HepG2 (cell line): ENCODE results near the gene WDR86. TPM values are rescaled to one million over a fixed set of nuclear protein-coding genes. Genes with fewer than 3 reads are reported as not detected.

Experiments used
- ATAC-seq: fragments of 200-7000 bp; cut with Tn5 transposase; 3 replicates; pipeline ENCODE4 v1.9.1; 2020; ENCODE audit warnings: mild to moderate bottlenecking, moderate library complexity
- BruUV-seq: library from RNA; stranded (reverse); fragments of 400-500 nt; replicated peaks from 2 replicates; lab custom pipeline; 2021; lab: Mats Ljungman, UMichigan
- CTCF ChIA-PET: fragments of 300-600 bp; formaldehyde crosslinking; extraction: SDS; loops from one replicate; lab custom pipeline; 2021; ENCODE audit warnings: low total read pairs, inconsistent platforms, low intra/inter-chr PET ratio; lab: Yijun Ruan, JAX
- POLR2A ChIA-PET: fragments of 350-600 bp; sonication (Branson Sonifier 250); formaldehyde crosslinking; loops from one replicate; lab custom pipeline; 2020; ENCODE audit warnings: antibody characterized with exemption, inconsistent platforms; lab: Yijun Ruan, JAX
- DNase-seq: peaks from one replicate; pipeline ENCODE4 v3.0.0-alpha.2; 2015; ENCODE audit warnings: low spot score
- FAIRE-seq: peaks from 3 replicates; lab custom pipeline; 2011; peaks lifted over from hg19 to GRCh38; lab: Jason Lieb, UNC
- H2AFZ ChIP-seq: one replicate; pipeline ENCODE4 v1.6.1; 2011; ENCODE audit warnings: low read length, inconsistent platforms
- H3K27ac ChIP-seq: fragments of 300-600 bp; 3 replicates; pipeline ENCODE4 v1.8.0; 2011; ENCODE audit warnings: mixed run types, mild to moderate bottlenecking, mixed read lengths, low read length, inconsistent platforms; ENCODE audit not compliant: insufficient read depth; ENCODE audit errors: extremely low read length
- H3K27me3 ChIP-seq, 2 experiments: fragments of 200-600 bp in 1 of 2; 2 replicates in 1 of 2; 3 replicates in 1 of 2; pipeline versions ENCODE4 v1.6.0 to v1.8.0; 2011; ENCODE audit warnings: low read length in 2 of 2, mild to moderate bottlenecking in 2 of 2, moderate library complexity in 2 of 2, inconsistent platforms in 1 of 2; ENCODE audit not compliant: insufficient read depth in 2 of 2, control insufficient read depth in 1 of 2
- H3K36me3 ChIP-seq, 2 experiments: fragments of 200-600 bp in 1 of 2; replicated peaks in 1 of 2; 2 replicates in 1 of 2; 3 replicates in 1 of 2; pipeline versions ENCODE4 v1.5.1 to v1.8.0; 2011; ENCODE audit warnings: low read length in 2 of 2, inconsistent platforms in 1 of 2; ENCODE audit not compliant: insufficient read depth in 2 of 2, control insufficient read depth in 1 of 2
- H3K4me1 ChIP-seq: 2 replicates; pipeline ENCODE4 v1.5.1; 2012; ENCODE audit warnings: low read length, inconsistent platforms; ENCODE audit not compliant: insufficient read depth
- H3K4me2 ChIP-seq: 2 replicates; pipeline ENCODE4 v1.6.0; 2011; ENCODE audit warnings: low read depth, low read length, inconsistent platforms
- H3K4me3 ChIP-seq, 3 experiments: fragments of 200-600 bp in 1 of 3; sonication (generic), shearing (Covaris generic) in 1 of 3; replicated peaks in 1 of 3; 2 replicates each; pipeline ENCODE4 v1.5.1; 2011 to 2016; ENCODE audit warnings: low read length in 3 of 3, inconsistent platforms in 2 of 3, low read depth in 2 of 3, mild to moderate bottlenecking in 2 of 3, control low read depth in 1 of 3, mixed read lengths in 1 of 3; ENCODE audit not compliant: insufficient read depth in 1 of 3
- H3K79me2 ChIP-seq: one replicate; pipeline ENCODE4 v1.6.1; 2011; ENCODE audit warnings: low read length, inconsistent platforms; ENCODE audit not compliant: insufficient read depth
- H3K9ac ChIP-seq: 2 replicates; pipeline ENCODE4 v1.6.0; 2011; ENCODE audit warnings: mild to moderate bottlenecking, low read depth, low read length, inconsistent platforms; ENCODE audit not compliant: insufficient read depth
- H3K9me3 ChIP-seq: 2 replicates; pipeline ENCODE4 v1.5.1; 2012; ENCODE audit warnings: mild to moderate bottlenecking, low read length
- H4K20me1 ChIP-seq: 2 replicates; pipeline ENCODE4 v1.6.0; 2011; ENCODE audit warnings: inconsistent platforms, mild to moderate bottlenecking, low read length, moderate library complexity; ENCODE audit not compliant: insufficient read depth
- AHDC1 ChIP-seq: sonication (generic); formaldehyde crosslinking; IDR thresholded peaks from 2 replicates; pipeline ENCODE4 v1.5.1; 2020; ENCODE audit warnings: mild to moderate bottlenecking, missing genetic modification reagents, borderline replicate concordance
- CBX1 ChIP-seq: IDR thresholded peaks from one replicate; pipeline ENCODE4 v1.6.1; 2016; ENCODE audit warnings: antibody characterized with exemption, low read depth
- HNRNPH1 ChIP-seq: fragments of 200-400 bp; formaldehyde crosslinking; optimal IDR thresholded peaks from 2 replicates; pipeline ENCODE3; 2017; ENCODE audit warnings: mild to moderate bottlenecking, low read depth, low read length
- ZFP37 ChIP-seq: sonication (generic); formaldehyde crosslinking; IDR thresholded peaks from 2 replicates; pipeline ENCODE4 v1.4.0; 2020; ENCODE audit warnings: missing genetic modification reagents, borderline replicate concordance
- ZNF326 ChIP-seq: sonication (generic); formaldehyde crosslinking; IDR thresholded peaks from 2 replicates; pipeline ENCODE4 v1.4.0; 2020; ENCODE audit warnings: missing genetic modification reagents, borderline replicate concordance
- ZNF709 ChIP-seq: sonication (generic); formaldehyde crosslinking; IDR thresholded peaks from 2 replicates; pipeline ENCODE4 v1.5.0; 2020; ENCODE audit warnings: mild to moderate bottlenecking, missing genetic modification reagents
- WGBS: methylation state at CpG from one replicate; pipeline ENCODE4 v1.1.6; 2017; ENCODE audit warnings: low lambda C conversion rate; 5-methylcytosine and 5-hydroxymethylcytosine counted together
- in situ Hi-C: cut with HindIII; loops from 2 replicates; pipeline ENCODE4 v1.10.0; 2017; ENCODE audit warnings: low pct_unique_long_range_greater_than_20kb; ENCODE audit not compliant: extremely low pct_ligation_motif_present
- intact Hi-C: fragments of 100-400 bp; cut with micrococcal nuclease; formaldehyde crosslinking; loops from one replicate; pipeline ENCODE4 v1.10.0; 2022; ENCODE audit not compliant: unreplicated experiment
- polyA plus RNA-seq, 8 experiments: library from polyadenylated mRNA; depleted of rRNA in 3 of 8; stranded (reverse) in 7 of 8; unstranded in 1 of 8; fragments of >200 nt; fragmentation: Illumina TruSeq in 4 of 8; extraction: Trizol in 4 of 8; gene quantifications; 2 replicates each; pipeline versions ENCODE4 v1.2.1 to v1.2.3, GENCODE V29; 2011 to 2016; ENCODE audit warnings: low read depth in 4 of 8, missing spikeins in 1 of 8, mixed read lengths in 1 of 8; ENCODE audit not compliant: insufficient read depth in 1 of 8
- total RNA-seq, 5 experiments: library from RNA; depleted of rRNA; stranded (reverse); fragments of >200 nt; fragmentation: Illumina TruSeq; extraction: Trizol; gene quantifications; 2 replicates each; pipeline ENCODE4 v1.2.3, GENCODE V29; 2016; ENCODE audit warnings: low read depth in 1 of 5

The WDR86 gene
- total and polyA plus RNA-seq, 2 of the 13 experiments (the other 11 are each of a cell fraction or from before 2014, with no cell fraction given) = 0.11 to 2.9 TPM

GRCh38 chr7:151426441-151426903 is 16.6 kb upstream of the WDR86 start:
- Histone ChIP-seq H3K4me2 (no peak overlapping the region), H3K9ac (no peak overlapping the region), H3K4me1 (no peaks in the 10 kb centered on the region), H3K4me3 (no peak overlapping the region), H2AFZ (no peak overlapping the region), H3K36me3 (no peaks in the 10 kb centered on the region), H3K9me3 (no peaks in the 10 kb centered on the region), H3K27me3 (peaks cover 7 to 43% of the 10 kb centered on the region in 2 experiments), H3K79me2 (no peaks in the 10 kb centered on the region), H3K27ac (no peak overlapping the region), H4K20me1 (peaks cover 2% of the 10 kb centered on the region; the same call in 1 of the 2 replicates)
- ATAC-seq (no peak), FAIRE-seq (no peak), DNase-seq (no peak)
- POLR2A ChIA-PET = no interaction called here
- in situ Hi-C loops (no loop called here), intact Hi-C loops (no loop called here)
- CTCF ChIA-PET = no interaction called here
- 55% methylated on average over 10 of the region's 14 CpGs for WGBS
- BruUV-seq = no TSS peak
- no peak for TF ChIP-seq ZNF326 (CRISPR knock-in tag)
- no peak for TF ChIP-seq AHDC1 (CRISPR knock-in tag)
- TF ChIP-seq ZFP37 (CRISPR knock-in tag) = no peak
- no peak for TF ChIP-seq CBX1
- TF ChIP-seq HNRNPH1 = no peak
- TF ChIP-seq ZNF709 = no peak
